ENCODE measurements around the gene OR10A4. TPM values are rescaled to one million over a fixed set of nuclear protein-coding genes. Genes with fewer than 3 reads are reported as not detected.
"Not testable (repeated sequence)": the region's sequence is repeated elsewhere in the genome, so short reads cannot be mapped to it uniquely, and the experiment has no call there.

OR10A4 gene
- total and polyA plus RNA-seq, 2 donors (not counting 1 experiment from before 2014, with no cell fraction given), result not detected

DNA sequence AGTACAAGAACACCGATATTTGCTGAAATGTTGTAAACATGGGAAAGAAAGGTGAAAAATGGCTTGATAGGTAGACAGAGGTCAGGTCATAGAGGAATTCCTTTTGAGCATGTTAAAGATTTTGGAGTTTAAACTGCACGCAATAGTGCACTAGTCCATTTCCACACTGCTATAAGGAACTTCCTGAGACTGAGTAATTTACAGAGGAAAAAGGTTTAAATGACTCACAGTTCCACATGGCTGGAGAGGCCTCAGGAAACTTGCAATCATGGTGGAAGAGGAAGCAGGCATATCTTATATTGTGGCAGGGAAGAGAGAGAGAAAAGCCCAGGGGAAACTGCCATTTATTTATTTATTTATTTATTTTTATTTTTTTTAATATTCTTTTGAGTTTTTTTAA, 25.9 kb upstream of the OR10A4 start:
- intact Hi-C loops (cut with micrococcal nuclease), result no loop called here
- Mint-ChIP-seq H3K27ac (no peak overlapping the region), H3K4me3 (no peak overlapping the region), H3K9me3 (ENCODE audit: insufficient read depth) (peaks cover 4% of the 10 kb centered on the region), H3K4me1 (no peaks in the 10 kb centered on the region), H3K27me3 (peaks cover 8% of the 10 kb centered on the region)
- WGBS (ENCODE audit: insufficient coverage), result 86% methylated on average over 1 of the region's 2 CpGs
- Histone ChIP-seq H3K9me3 (ENCODE audit: control extremely low read depth in 1 of 3, control insufficient read depth in 2 of 3, insufficient read depth in 1 of 3, low read length in 2 of 3) (peaks cover 0 to 5% (median 1%) of the 10 kb centered on the region in 3 donors), H3K79me2 (ENCODE audit: control insufficient read depth, insufficient read depth, low read length) (no peaks in the 10 kb centered on the region), H3K4me2 (replicated peaks; ENCODE audit: low read depth, low read length, poor library complexity, severe bottlenecking) (no peak overlapping the region), H3K27me3 (replicated peaks in 1 of 4; ENCODE audit: control extremely low read depth in 1 of 4, control insufficient read depth in 3 of 4, insufficient read depth in 4 of 4, low read length in 3 of 4) (no peaks in the 10 kb centered on the region), H3K4me1 (ENCODE audit: control insufficient read depth in 2 of 2, insufficient read depth in 2 of 2, low read length in 2 of 2) (no peaks in the 10 kb centered on the region), H3K36me3 (replicated peaks in 1 of 2; ENCODE audit: control extremely low read depth in 1 of 2, control insufficient read depth in 1 of 2, extremely low read depth in 1 of 2, insufficient read depth in 2 of 2, low read length in 1 of 2) (no peaks in the 10 kb centered on the region), H3K4me3 (ENCODE audit: control extremely low read depth in 1 of 5, extremely low read depth in 1 of 5, insufficient read depth in 1 of 5, low read depth in 2 of 5, low read length in 4 of 5) (no peak overlapping the region), H4K20me1 (ENCODE audit: control insufficient read depth, insufficient read depth, low read length, poor library complexity, severe bottlenecking) (no peaks in the 10 kb centered on the region), H3K27ac (ENCODE audit: low read length in 2 of 2) (no peak overlapping the region), H3K9ac (ENCODE audit: low read length) (no peak overlapping the region), H2AFZ (ENCODE audit: insufficient read depth, low read depth, low read length, poor library complexity, severe bottlenecking) (no peak overlapping the region)
- DNase-seq (no peak), ATAC-seq (ENCODE audit: low read depth) (no peak)
- no peak for TF ChIP-seq EZH2 (IDR thresholded peaks at IDR 0.05; ENCODE audit: borderline replicate concordance, insufficient read depth, low read depth, low read length, poor library complexity, severe bottlenecking)
- no peak for TF ChIP-seq CTCF (IDR thresholded peaks at IDR 0.05)
- ChIA-PET POLR2A (no interaction called here), CTCF (no interaction called here)

DNA sequence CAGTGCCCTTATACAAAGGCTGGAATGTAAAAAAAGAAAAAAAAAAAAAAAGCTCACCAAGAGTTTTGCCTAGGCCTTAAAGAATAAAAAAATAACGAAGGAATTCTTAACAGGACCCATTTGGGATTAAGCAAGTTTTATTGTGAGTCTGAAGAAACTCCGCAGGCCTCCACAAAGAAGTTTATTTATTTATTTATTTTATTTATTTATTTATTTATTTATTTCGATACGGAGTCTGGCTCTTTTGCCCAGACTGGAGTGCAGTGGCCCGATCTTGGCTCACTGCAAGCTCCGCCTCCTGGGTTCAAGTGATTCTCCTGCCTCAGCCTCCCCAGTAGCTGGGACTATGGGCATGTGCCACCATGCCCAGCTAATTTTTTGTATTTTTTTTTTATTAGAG, 21.6 kb upstream of the OR10A4 start:
- H3K9me3 Mint-ChIP-seq (ENCODE audit: insufficient read depth); H3K4me1 Mint-ChIP-seq; H4K20me1 ChIP-seq (ENCODE audit: control insufficient read depth, insufficient read depth, low read length, poor library complexity, severe bottlenecking); CTCF ChIA-PET; H3K4me3 ChIP-seq (ENCODE audit: control extremely low read depth in 1 of 5, extremely low read depth in 1 of 5, insufficient read depth in 1 of 5, low read depth in 2 of 5, low read length in 4 of 5); H3K4me3 Mint-ChIP-seq; H3K36me3 ChIP-seq (replicated peaks in 1 of 2; ENCODE audit: control extremely low read depth in 1 of 2, control insufficient read depth in 1 of 2, extremely low read depth in 1 of 2, insufficient read depth in 2 of 2, low read length in 1 of 2); ATAC-seq (ENCODE audit: low read depth); H3K79me2 ChIP-seq (ENCODE audit: control insufficient read depth, insufficient read depth, low read length); POLR2A ChIA-PET; H3K4me1 ChIP-seq (ENCODE audit: control insufficient read depth in 2 of 2, insufficient read depth in 2 of 2, low read length in 2 of 2); DNase-seq; H3K9ac ChIP-seq (ENCODE audit: low read length); H2AFZ ChIP-seq (ENCODE audit: insufficient read depth, low read depth, low read length, poor library complexity, severe bottlenecking); intact Hi-C loops (cut with micrococcal nuclease); H3K27ac ChIP-seq (ENCODE audit: low read length in 2 of 2); H3K9me3 ChIP-seq (ENCODE audit: control extremely low read depth in 1 of 3, control insufficient read depth in 2 of 3, insufficient read depth in 1 of 3, low read length in 2 of 3); H3K27me3 Mint-ChIP-seq; H3K4me2 ChIP-seq (replicated peaks; ENCODE audit: low read depth, low read length, poor library complexity, severe bottlenecking); H3K27ac Mint-ChIP-seq; H3K27me3 ChIP-seq (replicated peaks in 1 of 4; ENCODE audit: control extremely low read depth in 1 of 4, control insufficient read depth in 3 of 4, insufficient read depth in 4 of 4, low read length in 3 of 4): not testable (repeated sequence)
- WGBS (ENCODE audit: insufficient coverage), result 100% methylated on average over 2 of the region's 6 CpGs
